HEK293 (cell line): ENCODE measurements around the gene FOXP1.
A peak's percentile ranks its signal among the peaks of the same experiment; 100 is the strongest.

Source experiments
- CTCF ChIA-PET: fragments of 350-600 bp; formaldehyde crosslinking; extraction: SDS; loops from one replicate; lab custom pipeline; 2021; ENCODE audit warnings: antibody characterized with exemption; lab: Yijun Ruan, JAX
- POLR2A ChIA-PET: fragments of 300-600 bp; formaldehyde crosslinking; extraction: SDS; loops from one replicate; lab custom pipeline; 2020; ENCODE audit warnings: antibody characterized with exemption, inconsistent platforms; lab: Yijun Ruan, JAX
- H3K27ac ChIP-seq: fragments of 200-500 bp; sonication (Bioruptor generic); 2 replicates; pipeline ENCODE4 v1.5.1; 2014; ENCODE audit warnings: low read depth, low read length, control low read depth, inconsistent platforms; ENCODE audit errors: extremely low read depth
- H3K36me3 ChIP-seq, 2 experiments: fragments of 200-500 bp in 1 of 2; sonication (Bioruptor generic) in 1 of 2; 1 replicate in 1 of 2; 2 replicates in 1 of 2; pipeline ENCODE4 v1.5.1; 2014 to 2017; ENCODE audit warnings: inconsistent platforms in 2 of 2, low read length in 2 of 2; ENCODE audit not compliant: control insufficient read depth in 2 of 2, insufficient read depth in 1 of 2
- H3K4me1 ChIP-seq: fragments of 200-500 bp; sonication (Bioruptor generic); 2 replicates; pipeline ENCODE4 v1.5.1; 2014; ENCODE audit warnings: mild to moderate bottlenecking, low read length, inconsistent platforms; ENCODE audit not compliant: control insufficient read depth, insufficient read depth
- H3K4me3 ChIP-seq: 2 replicates; pipeline ENCODE4 v1.5.1; 2011; ENCODE audit warnings: low read depth, mild to moderate bottlenecking, control low read depth, low read length, moderate library complexity
- H3K9me3 ChIP-seq: fragments of 200-500 bp; sonication (Bioruptor generic); 2 replicates; pipeline ENCODE4 v1.5.1; 2014; ENCODE audit warnings: low read depth, low read length, inconsistent platforms; ENCODE audit not compliant: control insufficient read depth, insufficient read depth
- HOXD13 ChIP-seq: sonication (generic); formaldehyde crosslinking; IDR thresholded peaks from 2 replicates; pipeline ENCODE4 v1.8.0; 2022; ENCODE audit warnings: missing genetic modification reagents, borderline replicate concordance
- PBX3 ChIP-seq: sonication (generic); formaldehyde crosslinking; IDR thresholded peaks from 2 replicates; pipeline ENCODE4 v1.8.1; 2022; ENCODE audit warnings: mild to moderate bottlenecking, moderate library complexity, missing genetic modification reagents
- TSHZ1 ChIP-seq: fragments of 450-650 bp; formaldehyde crosslinking; IDR thresholded peaks from 2 replicates; pipeline ENCODE4 v1.5.1; 2016; ENCODE audit warnings: missing biosample characterization, missing genetic modification characterization, borderline replicate concordance
- ZNF18 ChIP-seq: fragments of 450-650 bp; formaldehyde crosslinking; IDR thresholded peaks from 2 replicates; pipeline ENCODE4 v1.5.1; 2016; ENCODE audit warnings: missing biosample characterization, missing genetic modification characterization
- ZNF664 ChIP-seq: fragments of 450-650 bp; formaldehyde crosslinking; IDR thresholded peaks from 2 replicates; pipeline ENCODE4 v1.5.1; 2016; ENCODE audit warnings: missing biosample characterization, missing genetic modification characterization
- ZNF692 ChIP-seq: fragments of 450-650 bp; formaldehyde crosslinking; IDR thresholded peaks from 2 replicates; pipeline ENCODE4 v1.5.1; 2016; ENCODE audit warnings: missing biosample characterization, missing genetic modification characterization
- ZNF791 ChIP-seq: fragments of 450-650 bp; formaldehyde crosslinking; IDR thresholded peaks from 2 replicates; pipeline ENCODE4 v1.5.1; 2016; ENCODE audit warnings: missing biosample characterization, missing genetic modification characterization
- ZSCAN4 ChIP-seq: fragments of 450-650 bp; formaldehyde crosslinking; IDR thresholded peaks from 2 replicates; pipeline ENCODE4 v1.5.1; 2017; ENCODE audit warnings: missing biosample characterization, missing genetic modification characterization
- TF ChIP-seq, protein P1 (sequence below): fragments of 450-650 bp; formaldehyde crosslinking; IDR thresholded peaks from 2 replicates; pipeline ENCODE4 v1.5.1; 2016; ENCODE audit warnings: missing biosample characterization, missing genetic modification characterization, borderline replicate concordance

Gene FOXP1

DNA sequence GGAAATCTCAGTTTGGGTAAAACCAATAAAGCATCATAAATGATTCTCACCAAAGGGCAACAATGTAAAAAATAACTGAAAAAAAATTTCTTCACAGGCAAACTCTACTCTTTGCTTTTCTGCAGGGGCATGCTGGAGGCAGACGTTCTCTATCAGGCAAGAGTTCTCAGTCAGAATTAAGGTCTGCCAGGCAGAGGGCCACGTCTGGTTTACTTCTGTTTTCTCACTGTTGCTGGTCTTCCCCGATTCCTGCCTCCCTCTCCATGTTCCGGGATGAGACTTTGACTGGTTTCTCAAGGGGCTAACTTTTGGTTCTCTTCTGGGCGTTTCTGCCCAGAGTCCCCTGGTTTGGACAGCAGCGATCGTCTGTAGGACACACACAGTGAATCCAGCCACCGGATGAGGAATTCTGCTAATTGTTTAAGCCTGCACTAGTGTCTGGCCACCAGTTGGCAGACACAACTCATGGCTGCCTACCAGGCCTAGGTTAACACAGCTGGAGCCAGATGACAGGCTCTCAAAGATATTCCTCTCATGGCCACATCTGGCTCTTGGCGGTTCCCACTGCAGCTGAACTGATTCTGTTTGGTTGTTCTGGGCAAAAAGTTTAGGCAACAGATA is 273.1 kb downstream of the FOXP1 start (continued):
- TF ChIP-seq, protein P1, sequence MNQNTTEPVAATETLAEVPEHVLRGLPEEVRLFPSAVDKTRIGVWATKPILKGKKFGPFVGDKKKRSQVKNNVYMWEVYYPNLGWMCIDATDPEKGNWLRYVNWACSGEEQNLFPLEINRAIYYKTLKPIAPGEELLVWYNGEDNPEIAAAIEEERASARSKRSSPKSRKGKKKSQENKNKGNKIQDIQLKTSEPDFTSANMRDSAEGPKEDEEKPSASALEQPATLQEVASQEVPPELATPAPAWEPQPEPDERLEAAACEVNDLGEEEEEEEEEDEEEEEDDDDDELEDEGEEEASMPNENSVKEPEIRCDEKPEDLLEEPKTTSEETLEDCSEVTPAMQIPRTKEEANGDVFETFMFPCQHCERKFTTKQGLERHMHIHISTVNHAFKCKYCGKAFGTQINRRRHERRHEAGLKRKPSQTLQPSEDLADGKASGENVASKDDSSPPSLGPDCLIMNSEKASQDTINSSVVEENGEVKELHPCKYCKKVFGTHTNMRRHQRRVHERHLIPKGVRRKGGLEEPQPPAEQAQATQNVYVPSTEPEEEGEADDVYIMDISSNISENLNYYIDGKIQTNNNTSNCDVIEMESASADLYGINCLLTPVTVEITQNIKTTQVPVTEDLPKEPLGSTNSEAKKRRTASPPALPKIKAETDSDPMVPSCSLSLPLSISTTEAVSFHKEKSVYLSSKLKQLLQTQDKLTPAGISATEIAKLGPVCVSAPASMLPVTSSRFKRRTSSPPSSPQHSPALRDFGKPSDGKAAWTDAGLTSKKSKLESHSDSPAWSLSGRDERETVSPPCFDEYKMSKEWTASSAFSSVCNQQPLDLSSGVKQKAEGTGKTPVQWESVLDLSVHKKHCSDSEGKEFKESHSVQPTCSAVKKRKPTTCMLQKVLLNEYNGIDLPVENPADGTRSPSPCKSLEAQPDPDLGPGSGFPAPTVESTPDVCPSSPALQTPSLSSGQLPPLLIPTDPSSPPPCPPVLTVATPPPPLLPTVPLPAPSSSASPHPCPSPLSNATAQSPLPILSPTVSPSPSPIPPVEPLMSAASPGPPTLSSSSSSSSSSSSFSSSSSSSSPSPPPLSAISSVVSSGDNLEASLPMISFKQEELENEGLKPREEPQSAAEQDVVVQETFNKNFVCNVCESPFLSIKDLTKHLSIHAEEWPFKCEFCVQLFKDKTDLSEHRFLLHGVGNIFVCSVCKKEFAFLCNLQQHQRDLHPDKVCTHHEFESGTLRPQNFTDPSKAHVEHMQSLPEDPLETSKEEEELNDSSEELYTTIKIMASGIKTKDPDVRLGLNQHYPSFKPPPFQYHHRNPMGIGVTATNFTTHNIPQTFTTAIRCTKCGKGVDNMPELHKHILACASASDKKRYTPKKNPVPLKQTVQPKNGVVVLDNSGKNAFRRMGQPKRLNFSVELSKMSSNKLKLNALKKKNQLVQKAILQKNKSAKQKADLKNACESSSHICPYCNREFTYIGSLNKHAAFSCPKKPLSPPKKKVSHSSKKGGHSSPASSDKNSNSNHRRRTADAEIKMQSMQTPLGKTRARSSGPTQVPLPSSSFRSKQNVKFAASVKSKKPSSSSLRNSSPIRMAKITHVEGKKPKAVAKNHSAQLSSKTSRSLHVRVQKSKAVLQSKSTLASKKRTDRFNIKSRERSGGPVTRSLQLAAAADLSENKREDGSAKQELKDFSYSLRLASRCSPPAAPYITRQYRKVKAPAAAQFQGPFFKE (tag by site-specific recombination), result no peak
- TF ChIP-seq ZNF18 (no peak), ZSCAN4 (tag by site-specific recombination) (no peak), HOXD13 (CRISPR knock-in tag) (no peak)

- H3K9me3 ChIP-seq, result no peaks in the 10 kb centered on the region
- ChIA-PET POLR2A (interaction anchor here (0.7 kb wide), 1 partner anchor 181 kb away, joined by 3 read pairs; no protein-coding TSS in a partner anchor), CTCF (interaction anchor here (0.6 kb wide), 1 partner anchor 29 kb away, joined by 3 read pairs; no protein-coding TSS in a partner anchor)
- no peak overlapping the region for H3K27ac ChIP-seq
- peaks cover 12% of the 10 kb centered on the region; the same call in 1 of the 2 replicates for H3K4me1 ChIP-seq
- no peaks in the 10 kb centered on the region for H3K36me3 ChIP-seq
- TF ChIP-seq TSHZ1 (tag by site-specific recombination), result no peak
- TF ChIP-seq ZNF664 (tag by site-specific recombination), result 0 out of 2 replicates have a peak, but pooled peaks have one; percentile 35
- no peak for TF ChIP-seq PBX3 (CRISPR knock-in tag)
- no peak for TF ChIP-seq ZNF791 (tag by site-specific recombination)
- no peak for TF ChIP-seq ZNF692 (tag by site-specific recombination)
- no peak overlapping the region for H3K4me3 ChIP-seq
These were observed 273.6 kb downstream of the FOXP1 start for GRCh38 chr3:71309886-71310285.
